ENCODE measurements around the gene SYNC.
"Not testable (repeated sequence)": the region's sequence is repeated elsewhere in the genome, so short reads cannot be mapped to it uniquely, and the experiment has no call there.

- not testable (repeated sequence) for TF ChIP-seq CTCF, POLR2A (IDR thresholded peaks at IDR 0.05)
Observed at GRCh38 chr1:32642292-32642827, 60.2 kb downstream of the SYNC start.
